T-helper 1 cell treated with Interleukin-12 subunit alpha and Interleukin-12 subunit beta and Interleukin-4 antibody, amounts not matched to agents 30 μg/mL and 1 μg/mL, for 36 hours (primary cell): ENCODE results near the gene ZDHHC13.

Experiments
- H3K27ac Mint-ChIP-seq: one replicate; pipeline ENCODE4 v1.8.0; 2021; ENCODE audit warnings: mild to moderate bottlenecking, mixed read lengths
- H3K27me3 Mint-ChIP-seq: one replicate; pipeline ENCODE4 v1.8.0; 2021; ENCODE audit warnings: low read depth, mixed read lengths
- H3K36me3 Mint-ChIP-seq: one replicate; pipeline ENCODE4 v1.8.0; 2021; ENCODE audit warnings: low read depth, mixed read lengths
- H3K4me1 Mint-ChIP-seq: one replicate; pipeline ENCODE4 v1.8.0; 2021; ENCODE audit warnings: low read depth, mixed read lengths
- H3K4me3 Mint-ChIP-seq: one replicate; pipeline ENCODE4 v1.8.0; 2021; ENCODE audit warnings: mild to moderate bottlenecking, moderate library complexity, mixed read lengths
- H3K9me3 Mint-ChIP-seq: one replicate; pipeline ENCODE4 v1.8.0; 2021; ENCODE audit warnings: mixed read lengths

Gene ZDHHC13

GRCh38 chr11:19116971-19117759 is at the start of gene ZDHHC13:
Gene ZDHHC13, plus strand, starts transcription at chr11:19117168. Its CDS starts 82 bp downstream, at chr11:19117250.
- peaks cover 45% of the 10 kb centered on the region for H3K4me1 Mint-ChIP-seq
- peaks cover 10% of the 10 kb centered on the region for H3K36me3 Mint-ChIP-seq
- H3K27ac Mint-ChIP-seq: peak within 1 kb of the TSS; percentile 95
- H3K27me3 Mint-ChIP-seq: peaks cover 14% of the 10 kb centered on the region
- no peaks in the 10 kb centered on the region for H3K9me3 Mint-ChIP-seq
- peak within 1 kb of the TSS; percentile 96 for H3K4me3 Mint-ChIP-seq

GRCh38 chr11:19071255-19071654 is 45.7 kb upstream of the ZDHHC13 start:
- Mint-ChIP-seq H3K36me3 (no peaks in the 10 kb centered on the region), H3K27me3 (peaks cover 26% of the 10 kb centered on the region), H3K4me3 (peak overlapping the region; percentile 10), H3K27ac (no peak overlapping the region), H3K4me1 (peaks cover 2% of the 10 kb centered on the region), H3K9me3 (peaks cover 12% of the 10 kb centered on the region)

GRCh38 chr11:19072464-19072863 is 44.5 kb upstream of the ZDHHC13 start:
- H3K4me3 Mint-ChIP-seq: no peak overlapping the region
- peaks cover 12% of the 10 kb centered on the region for H3K9me3 Mint-ChIP-seq
- no peak overlapping the region for H3K27ac Mint-ChIP-seq
- H3K4me1 Mint-ChIP-seq: peaks cover 6% of the 10 kb centered on the region
- peaks cover 24% of the 10 kb centered on the region for H3K27me3 Mint-ChIP-seq
- no peaks in the 10 kb centered on the region for H3K36me3 Mint-ChIP-seq

GRCh38 chr11:19073454-19074415 is 43.2 kb upstream of the ZDHHC13 start:
- H3K9me3 Mint-ChIP-seq: peaks cover 8% of the 10 kb centered on the region
- no peak overlapping the region for H3K4me3 Mint-ChIP-seq
- H3K27me3 Mint-ChIP-seq: peaks cover 23% of the 10 kb centered on the region
- H3K27ac Mint-ChIP-seq: no peak overlapping the region
- peaks cover 6% of the 10 kb centered on the region for H3K4me1 Mint-ChIP-seq
- no peaks in the 10 kb centered on the region for H3K36me3 Mint-ChIP-seq

GRCh38 chr11:19075636-19076035 is 41.3 kb upstream of the ZDHHC13 start:
- H3K27me3 Mint-ChIP-seq: peaks cover 17% of the 10 kb centered on the region
- H3K27ac Mint-ChIP-seq: no peak overlapping the region
- no peak overlapping the region for H3K4me3 Mint-ChIP-seq
- H3K9me3 Mint-ChIP-seq: no peaks in the 10 kb centered on the region
- H3K4me1 Mint-ChIP-seq: peaks cover 6% of the 10 kb centered on the region
- H3K36me3 Mint-ChIP-seq: no peaks in the 10 kb centered on the region

- H3K27ac Mint-ChIP-seq: no peak overlapping the region
- H3K4me1 Mint-ChIP-seq: peaks cover 4% of the 10 kb centered on the region
- H3K4me3 Mint-ChIP-seq: no peak overlapping the region
- peaks cover 18% of the 10 kb centered on the region for H3K27me3 Mint-ChIP-seq
- H3K36me3 Mint-ChIP-seq: no peaks in the 10 kb centered on the region
- H3K9me3 Mint-ChIP-seq: no peaks in the 10 kb centered on the region
Observed at GRCh38 chr11:19076744-19077589, 40.0 kb upstream of the ZDHHC13 start.

- peaks cover 18% of the 10 kb centered on the region for H3K27me3 Mint-ChIP-seq
- H3K27ac Mint-ChIP-seq: no peak overlapping the region
- H3K36me3 Mint-ChIP-seq: no peaks in the 10 kb centered on the region
- no peak overlapping the region for H3K4me3 Mint-ChIP-seq
- no peaks in the 10 kb centered on the region for H3K9me3 Mint-ChIP-seq
- peaks cover 4% of the 10 kb centered on the region for H3K4me1 Mint-ChIP-seq
Observed at GRCh38 chr11:19077965-19078364, 39.0 kb upstream of the ZDHHC13 start.

GRCh38 chr11:19079643-19080440 is 37.1 kb upstream of the ZDHHC13 start:
- peaks cover 15% of the 10 kb centered on the region for H3K27me3 Mint-ChIP-seq
- H3K4me1 Mint-ChIP-seq: peaks cover 4% of the 10 kb centered on the region
- H3K36me3 Mint-ChIP-seq: no peaks in the 10 kb centered on the region
- no peaks in the 10 kb centered on the region for H3K9me3 Mint-ChIP-seq
- H3K27ac Mint-ChIP-seq: no peak overlapping the region
- no peak overlapping the region for H3K4me3 Mint-ChIP-seq

- Mint-ChIP-seq H3K36me3 (no peaks in the 10 kb centered on the region), H3K27ac (no peak overlapping the region), H3K9me3 (no peaks in the 10 kb centered on the region), H3K4me1 (peaks cover 4% of the 10 kb centered on the region), H3K4me3 (no peak overlapping the region), H3K27me3 (peaks cover 15% of the 10 kb centered on the region)
Observed at GRCh38 chr11:19080579-19080993, 36.4 kb upstream of the ZDHHC13 start.

- Mint-ChIP-seq H3K4me3 (no peak overlapping the region), H3K4me1 (no peaks in the 10 kb centered on the region), H3K27me3 (peaks cover 7% of the 10 kb centered on the region), H3K27ac (no peak overlapping the region), H3K9me3 (no peaks in the 10 kb centered on the region), H3K36me3 (no peaks in the 10 kb centered on the region)
Observed at GRCh38 chr11:19083166-19083565, 33.8 kb upstream of the ZDHHC13 start.

- no peak overlapping the region for H3K4me3 Mint-ChIP-seq
- no peaks in the 10 kb centered on the region for H3K36me3 Mint-ChIP-seq
- H3K27ac Mint-ChIP-seq: no peak overlapping the region
- no peaks in the 10 kb centered on the region for H3K4me1 Mint-ChIP-seq
- peaks cover 7% of the 10 kb centered on the region for H3K27me3 Mint-ChIP-seq
- H3K9me3 Mint-ChIP-seq: no peaks in the 10 kb centered on the region
Observed at GRCh38 chr11:19084661-19085315, 32.2 kb upstream of the ZDHHC13 start.

GRCh38 chr11:19087658-19088057 is 29.3 kb upstream of the ZDHHC13 start:
- H3K9me3 Mint-ChIP-seq: no peaks in the 10 kb centered on the region
- H3K4me3 Mint-ChIP-seq: no peak overlapping the region
- H3K4me1 Mint-ChIP-seq: no peaks in the 10 kb centered on the region
- H3K27ac Mint-ChIP-seq: no peak overlapping the region
- peaks cover 8% of the 10 kb centered on the region for H3K27me3 Mint-ChIP-seq
- H3K36me3 Mint-ChIP-seq: no peaks in the 10 kb centered on the region

GRCh38 chr11:19088791-19089190 is 28.2 kb upstream of the ZDHHC13 start:
- no peaks in the 10 kb centered on the region for H3K36me3 Mint-ChIP-seq
- no peak overlapping the region for H3K4me3 Mint-ChIP-seq
- no peaks in the 10 kb centered on the region for H3K4me1 Mint-ChIP-seq
- H3K27ac Mint-ChIP-seq: no peak overlapping the region
- no peaks in the 10 kb centered on the region for H3K9me3 Mint-ChIP-seq
- peaks cover 17% of the 10 kb centered on the region for H3K27me3 Mint-ChIP-seq
